Osteocyte (in vitro differentiated cells): ENCODE data around the gene WDSUB1. TPM values are rescaled to one million over a fixed set of nuclear protein-coding genes. Genes with fewer than 3 reads are reported as not detected.

Experiments
- DNase-seq: peaks from one replicate; pipeline ENCODE4 v3.0.0; 2021; ENCODE audit warnings: mixed read lengths; ENCODE audit not compliant: unreplicated experiment; ENCODE audit errors: extremely low spot score
- H3K27ac Mint-ChIP-seq: one replicate; pipeline ENCODE4 v1.8.0; 2021; ENCODE audit warnings: mild to moderate bottlenecking, mixed read lengths; ENCODE audit not compliant: unreplicated experiment
- H3K27me3 Mint-ChIP-seq: one replicate; pipeline ENCODE4 v1.8.0; 2021; ENCODE audit warnings: mixed read lengths; ENCODE audit not compliant: unreplicated experiment
- H3K36me3 Mint-ChIP-seq: one replicate; pipeline ENCODE4 v1.8.0; 2021; ENCODE audit warnings: mixed read lengths; ENCODE audit not compliant: unreplicated experiment
- H3K4me1 Mint-ChIP-seq: one replicate; pipeline ENCODE4 v1.8.0; 2021; ENCODE audit warnings: mixed read lengths; ENCODE audit not compliant: unreplicated experiment
- H3K4me3 Mint-ChIP-seq: one replicate; pipeline ENCODE4 v1.8.0; 2021; ENCODE audit warnings: mild to moderate bottlenecking, moderate library complexity, mixed read lengths; ENCODE audit not compliant: unreplicated experiment
- H3K9me3 Mint-ChIP-seq: one replicate; pipeline ENCODE4 v1.8.0; 2021; ENCODE audit warnings: mixed read lengths; ENCODE audit not compliant: unreplicated experiment
- CTCF ChIP-seq: fragments of 200-600 bp; sonication (generic); IDR thresholded peaks from 2 replicates; pipeline ENCODE4 v1.5.0; 2021; ENCODE audit warnings: antibody characterized with exemption, mild to moderate bottlenecking, moderate library complexity
- total RNA-seq: library from RNA; stranded (reverse); gene quantifications from 2 replicates; pipeline ENCODE4 v1.2.1, GENCODE V29; 2021

Gene WDSUB1
- total RNA-seq, 1 donor from 2014 or later: 14.7 TPM

- Mint-ChIP-seq H3K27ac (peak overlapping the region; percentile 61), H3K4me1 (peaks cover 12% of the 10 kb centered on the region), H3K4me3 (no peak overlapping the region), H3K27me3 (no peaks in the 10 kb centered on the region), H3K36me3 (peaks cover 28% of the 10 kb centered on the region), H3K9me3 (no peaks in the 10 kb centered on the region)
- no peak for DNase-seq
- TF ChIP-seq CTCF: no peak
Measured at GRCh38 chr2:159202568-159203071, 83.9 kb downstream of the WDSUB1 start.

GRCh38 chr2:159201360-159202063 lies 85.0 kb downstream of the WDSUB1 start:
- DNase-seq: no peak

DNA sequence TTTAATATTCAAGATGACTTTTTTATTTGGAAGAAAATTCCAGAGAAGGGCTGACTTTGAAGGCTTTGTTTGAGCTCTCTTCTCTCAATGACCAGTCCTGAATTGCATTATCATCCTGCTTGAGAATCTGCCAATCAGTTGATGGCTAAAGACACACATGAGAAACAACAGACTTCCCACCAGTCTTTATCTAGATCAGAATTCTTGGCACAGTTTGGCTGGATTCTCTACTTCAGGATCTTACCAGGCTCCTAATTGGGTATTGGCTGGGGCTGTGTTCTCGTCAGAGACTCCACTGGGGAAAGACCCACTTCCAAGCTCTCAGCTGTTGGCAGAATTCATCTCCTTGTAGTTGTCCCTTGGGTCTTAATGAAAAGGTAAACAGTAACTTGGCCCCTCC lies 86.0 kb downstream of the WDSUB1 start:
- TF ChIP-seq CTCF: no peak
- Mint-ChIP-seq H3K36me3 (peaks cover 36% of the 10 kb centered on the region), H3K27ac (no peak overlapping the region), H3K27me3 (no peaks in the 10 kb centered on the region), H3K4me1 (peaks cover 12% of the 10 kb centered on the region), H3K4me3 (no peak overlapping the region), H3K9me3 (no peaks in the 10 kb centered on the region)
- no peak for DNase-seq

More at GRCh38 chr2:159201360-159202063, 85.0 kb downstream of the WDSUB1 start:
- Mint-ChIP-seq H3K27ac (no peak overlapping the region), H3K27me3 (no peaks in the 10 kb centered on the region), H3K4me3 (no peak overlapping the region), H3K4me1 (peaks cover 12% of the 10 kb centered on the region), H3K36me3 (peaks cover 31% of the 10 kb centered on the region), H3K9me3 (no peaks in the 10 kb centered on the region)
- no peak for TF ChIP-seq CTCF

GRCh38 chr2:159199761-159200465 lies 86.6 kb downstream of the WDSUB1 start:
- Mint-ChIP-seq H3K27ac (no peak overlapping the region), H3K4me1 (peaks cover 12% of the 10 kb centered on the region), H3K36me3 (peaks cover 37% of the 10 kb centered on the region), H3K27me3 (no peaks in the 10 kb centered on the region), H3K4me3 (no peak overlapping the region), H3K9me3 (no peaks in the 10 kb centered on the region)
- no peak for DNase-seq
- TF ChIP-seq CTCF: no peak

GRCh38 chr2:159199236-159199635 lies 87.3 kb downstream of the WDSUB1 start:
- Mint-ChIP-seq H3K27ac (no peak overlapping the region), H3K4me1 (peaks cover 12% of the 10 kb centered on the region), H3K4me3 (no peak overlapping the region), H3K36me3 (peaks cover 40% of the 10 kb centered on the region), H3K27me3 (no peaks in the 10 kb centered on the region), H3K9me3 (no peaks in the 10 kb centered on the region)
- TF ChIP-seq CTCF: no peak
- DNase-seq: no peak
